NOMO-1 (cell line): ENCODE results near the gene BIRC5.
"Not testable (repeated sequence)": the region's sequence is repeated elsewhere in the genome, so short reads cannot be mapped to it uniquely, and the experiment has no call there.

Experiments used
- DNase-seq, 2 experiments: peaks; one replicate each; lab custom pipeline; 2025; ENCODE audit not compliant: unreplicated experiment in 2 of 2; lab: John Stamatoyannopoulos, UW

Gene BIRC5

DNA sequence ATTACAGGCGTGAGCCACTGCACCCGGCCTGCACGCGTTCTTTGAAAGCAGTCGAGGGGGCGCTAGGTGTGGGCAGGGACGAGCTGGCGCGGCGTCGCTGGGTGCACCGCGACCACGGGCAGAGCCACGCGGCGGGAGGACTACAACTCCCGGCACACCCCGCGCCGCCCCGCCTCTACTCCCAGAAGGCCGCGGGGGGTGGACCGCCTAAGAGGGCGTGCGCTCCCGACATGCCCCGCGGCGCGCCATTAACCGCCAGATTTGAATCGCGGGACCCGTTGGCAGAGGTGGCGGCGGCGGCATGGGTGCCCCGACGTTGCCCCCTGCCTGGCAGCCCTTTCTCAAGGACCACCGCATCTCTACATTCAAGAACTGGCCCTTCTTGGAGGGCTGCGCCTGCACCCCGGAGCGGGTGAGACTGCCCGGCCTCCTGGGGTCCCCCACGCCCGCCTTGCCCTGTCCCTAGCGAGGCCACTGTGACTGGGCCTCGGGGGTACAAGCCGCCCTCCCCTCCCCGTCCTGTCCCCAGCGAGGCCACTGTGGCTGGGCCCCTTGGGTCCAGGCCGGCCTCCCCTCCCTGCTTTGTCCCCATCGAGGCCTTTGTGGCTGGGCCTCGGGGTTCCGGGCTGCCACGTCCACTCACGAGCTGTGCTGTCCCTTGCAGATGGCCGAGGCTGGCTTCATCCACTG, at the start of gene BIRC5:
BIRC5 (plus strand) TSS at position 238 of the 690 bp plus-strand sequence; CDS start at position 302, 64 bp downstream.
- peak; percentile 83 to 91 for DNase-seq

DNA sequence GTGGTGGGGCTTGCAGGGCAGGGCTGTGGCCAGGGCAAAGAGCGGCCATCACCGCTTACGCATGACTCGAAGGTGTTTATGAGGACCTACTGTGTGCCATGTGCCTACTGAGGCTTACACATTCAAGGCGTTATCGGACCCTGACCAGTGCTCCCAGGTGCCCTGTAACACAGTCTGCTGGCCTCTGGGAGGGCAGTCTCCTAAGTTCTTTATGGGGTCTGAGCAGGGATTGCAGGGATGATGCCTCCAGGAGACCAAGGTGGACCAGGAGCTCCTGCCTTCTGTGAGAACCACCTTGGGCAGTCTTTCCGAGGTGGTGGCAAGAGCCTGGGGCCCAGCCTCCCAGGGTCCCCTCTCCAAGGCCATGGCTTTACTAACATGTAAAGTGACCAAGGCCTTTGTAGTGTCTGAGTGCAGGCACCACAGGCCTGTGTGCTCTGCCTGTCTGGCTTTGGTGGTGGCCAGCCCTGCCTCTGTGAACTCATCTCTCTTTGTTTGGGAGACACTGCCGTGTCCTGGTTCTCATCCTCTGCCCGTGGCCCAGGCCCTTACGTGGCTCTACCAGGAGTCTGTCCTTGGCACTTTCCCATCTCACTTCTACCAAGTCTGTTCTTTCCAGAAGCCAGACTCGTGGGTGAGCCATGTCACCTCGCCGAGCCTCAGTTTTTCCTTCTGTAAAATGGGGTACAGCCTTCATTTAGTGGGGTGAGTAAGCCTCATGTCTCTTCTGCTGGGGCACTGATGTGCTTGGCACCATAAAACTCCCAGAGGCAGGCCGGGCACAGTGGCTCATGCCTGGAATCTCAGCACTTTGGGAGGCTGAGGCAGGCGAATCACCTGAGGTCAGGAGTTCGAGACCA, 49.1 kb upstream of the BIRC5 start:
- DNase-seq, result no peak

DNA sequence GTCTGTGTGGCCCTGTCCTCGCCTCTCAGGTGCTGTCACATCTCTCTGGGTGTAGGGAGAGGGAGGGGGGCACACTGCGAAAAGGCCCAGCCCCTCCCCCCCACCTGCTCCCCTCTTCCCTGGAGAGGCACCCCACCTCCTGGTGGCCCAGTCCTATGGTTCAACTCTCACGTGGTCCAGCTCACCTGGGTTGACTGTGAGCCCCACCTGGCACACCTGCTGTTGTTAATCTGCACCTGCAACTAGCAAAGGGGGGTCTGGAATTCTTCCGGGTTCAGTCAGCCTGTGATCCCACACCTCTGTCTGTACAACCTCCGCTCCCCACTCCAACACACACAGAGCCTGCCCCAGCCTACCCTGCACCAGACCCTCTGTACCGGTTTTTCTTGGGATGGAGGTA, 47.6 kb upstream of the BIRC5 start:
- DNase-seq, result no peak

DNA sequence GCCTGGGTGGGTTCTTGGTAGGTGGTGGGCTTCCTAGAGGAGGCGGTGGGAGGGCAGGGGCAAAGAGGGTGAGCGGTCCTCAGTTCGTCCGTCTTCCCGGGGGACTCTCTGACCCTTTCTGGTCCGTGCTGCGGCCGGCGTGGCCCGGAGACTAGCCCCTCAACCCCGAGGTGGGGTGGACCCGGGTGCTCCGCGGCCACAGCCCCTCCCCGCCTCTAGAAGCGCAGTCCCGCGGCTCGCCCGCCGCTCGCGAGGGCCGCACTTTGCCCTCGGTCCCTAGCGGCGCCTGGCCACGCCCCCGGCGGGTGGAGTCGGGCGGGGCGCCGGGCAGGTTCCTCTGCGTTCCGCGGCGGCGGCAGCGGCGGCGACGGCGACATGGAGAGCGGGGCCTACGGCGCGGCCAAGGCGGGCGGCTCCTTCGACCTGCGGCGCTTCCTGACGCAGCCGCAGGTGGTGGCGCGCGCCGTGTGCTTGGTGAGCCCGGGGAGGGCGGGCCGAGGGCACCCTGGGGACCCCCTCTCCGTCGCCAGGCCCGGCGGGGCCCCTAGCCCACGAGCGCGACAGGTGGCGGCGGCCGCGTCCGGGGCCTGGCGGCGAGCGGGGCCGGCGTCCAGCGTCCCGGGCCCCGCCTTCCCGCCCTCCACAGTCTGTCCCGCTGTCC, 45.7 kb upstream of the BIRC5 start, which contains the start of gene SYNGR2:
SYNGR2 (plus strand) TSS at position 340 of the 661 bp plus-strand sequence; CDS start at position 376, 36 bp downstream.
- DNase-seq, result peak; percentile 79 to 92

GRCh38 chr17:78168903-78169793, 44.9 kb upstream of the BIRC5 start:
- DNase-seq, result no peak

DNA sequence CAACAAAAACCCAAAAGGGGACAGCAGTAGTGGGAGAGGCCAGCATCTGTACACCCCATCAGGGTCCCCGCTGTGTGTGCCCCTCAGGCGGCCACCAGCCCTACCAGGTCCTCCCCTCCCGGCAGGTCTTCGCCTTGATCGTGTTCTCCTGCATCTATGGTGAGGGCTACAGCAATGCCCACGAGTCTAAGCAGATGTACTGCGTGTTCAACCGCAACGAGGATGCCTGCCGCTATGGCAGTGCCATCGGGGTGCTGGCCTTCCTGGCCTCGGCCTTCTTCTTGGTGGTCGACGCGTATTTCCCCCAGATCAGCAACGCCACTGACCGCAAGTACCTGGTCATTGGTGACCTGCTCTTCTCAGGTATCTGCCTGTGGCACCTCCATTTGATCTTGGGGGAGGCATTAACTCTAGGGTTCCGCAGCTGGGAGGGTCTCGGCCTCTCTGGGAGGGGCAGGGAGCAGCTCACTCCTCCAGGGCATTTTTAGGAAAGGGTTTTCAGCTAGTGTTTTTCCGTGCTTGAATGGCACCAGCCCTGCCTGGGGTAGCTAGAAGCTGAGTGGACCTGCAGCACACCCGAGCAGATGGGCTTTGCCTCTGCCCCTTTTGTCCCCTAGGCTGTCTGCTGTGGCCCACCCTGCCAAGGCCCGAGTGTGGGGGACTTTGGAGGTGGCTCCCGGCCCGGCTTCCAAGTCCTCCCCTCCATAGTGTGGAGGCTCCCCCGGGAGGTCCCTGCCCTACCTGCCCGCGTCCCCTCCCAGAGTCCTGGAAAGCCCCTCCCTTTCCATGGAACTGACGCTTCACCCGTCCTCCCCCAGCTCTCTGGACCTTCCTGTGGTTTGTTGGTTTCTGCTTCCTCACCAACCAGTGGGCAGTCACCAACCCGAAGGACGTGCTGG, 43.1 kb upstream of the BIRC5 start:
- no peak for DNase-seq

DNA sequence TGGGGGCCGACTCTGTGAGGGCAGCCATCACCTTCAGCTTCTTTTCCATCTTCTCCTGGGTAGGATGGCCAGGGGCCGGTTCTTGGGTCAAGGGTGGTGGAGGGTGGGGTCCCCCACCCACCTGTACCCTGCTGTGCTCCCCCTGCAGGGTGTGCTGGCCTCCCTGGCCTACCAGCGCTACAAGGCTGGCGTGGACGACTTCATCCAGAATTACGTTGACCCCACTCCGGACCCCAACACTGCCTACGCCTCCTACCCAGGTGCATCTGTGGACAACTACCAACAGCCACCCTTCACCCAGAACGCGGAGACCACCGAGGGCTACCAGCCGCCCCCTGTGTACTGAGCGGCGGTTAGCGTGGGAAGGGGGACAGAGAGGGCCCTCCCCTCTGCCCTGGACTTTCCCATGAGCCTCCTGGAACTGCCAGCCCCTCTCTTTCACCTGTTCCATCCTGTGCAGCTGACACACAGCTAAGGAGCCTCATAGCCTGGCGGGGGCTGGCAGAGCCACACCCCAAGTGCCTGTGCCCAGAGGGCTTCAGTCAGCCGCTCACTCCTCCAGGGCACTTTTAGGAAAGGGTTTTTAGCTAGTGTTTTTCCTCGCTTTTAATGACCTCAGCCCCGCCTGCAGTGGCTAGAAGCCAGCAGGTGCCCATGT, 42.3 kb upstream of the BIRC5 start:
- DNase-seq, result not testable (repeated sequence)

DNA sequence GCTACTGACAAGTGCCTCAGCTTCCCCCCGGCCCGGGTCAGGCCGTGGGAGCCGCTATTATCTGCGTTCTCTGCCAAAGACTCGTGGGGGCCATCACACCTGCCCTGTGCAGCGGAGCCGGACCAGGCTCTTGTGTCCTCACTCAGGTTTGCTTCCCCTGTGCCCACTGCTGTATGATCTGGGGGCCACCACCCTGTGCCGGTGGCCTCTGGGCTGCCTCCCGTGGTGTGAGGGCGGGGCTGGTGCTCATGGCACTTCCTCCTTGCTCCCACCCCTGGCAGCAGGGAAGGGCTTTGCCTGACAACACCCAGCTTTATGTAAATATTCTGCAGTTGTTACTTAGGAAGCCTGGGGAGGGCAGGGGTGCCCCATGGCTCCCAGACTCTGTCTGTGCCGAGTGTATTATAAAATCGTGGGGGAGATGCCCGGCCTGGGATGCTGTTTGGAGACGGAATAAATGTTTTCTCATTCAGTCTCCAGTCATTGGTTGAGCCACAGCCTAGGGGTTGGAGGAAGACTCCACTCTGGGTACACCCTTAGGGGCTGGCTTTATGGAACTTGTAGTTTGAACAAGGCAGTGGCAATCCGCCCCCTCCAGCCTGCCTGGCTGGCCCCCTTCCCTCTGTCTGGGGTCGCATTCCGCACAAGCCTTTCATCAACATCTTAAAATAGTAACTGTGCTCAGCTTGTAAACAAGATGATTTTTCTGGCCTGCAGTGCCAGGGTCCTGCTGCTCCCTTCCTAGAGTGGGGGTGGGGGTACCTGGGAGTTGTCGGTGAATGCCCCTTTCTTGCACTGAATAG, 41.6 kb upstream of the BIRC5 start:
- peak in 1 of 2 experiments; percentile 30 for DNase-seq

DNA sequence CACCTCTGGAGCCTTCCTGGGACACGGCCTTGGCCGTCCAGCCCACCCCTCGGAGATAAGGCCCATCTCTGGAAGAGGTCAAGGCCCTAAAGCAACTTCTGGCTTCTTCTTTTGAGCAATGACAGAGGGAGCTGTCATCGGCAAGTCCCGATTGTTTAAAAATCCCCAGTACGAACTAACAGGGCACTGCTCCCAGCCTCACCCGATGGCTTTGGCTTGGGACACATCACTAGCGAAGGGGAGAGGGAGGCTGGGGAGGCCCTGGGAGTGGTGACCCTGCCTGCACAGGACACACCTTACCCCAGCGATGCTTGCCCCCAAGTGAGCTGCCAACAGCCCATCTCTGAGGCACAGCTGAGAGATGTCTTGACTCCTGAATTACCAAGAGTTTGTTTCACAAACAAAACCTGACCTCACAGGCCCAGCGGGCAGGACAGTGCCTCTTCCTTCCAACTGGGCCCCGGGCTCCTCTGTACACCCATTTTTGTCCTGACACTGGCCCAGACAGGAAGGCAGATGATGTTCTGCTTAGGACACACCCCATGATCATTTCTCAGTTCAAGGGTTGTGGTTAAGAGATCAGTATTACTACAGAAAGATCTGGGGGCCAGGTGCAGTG, 40.8 kb upstream of the BIRC5 start:
- peak in 1 of 2 experiments; percentile 14 for DNase-seq

- peak; percentile 75 to 76 for DNase-seq
These were observed 39.6 kb upstream of the BIRC5 start for GRCh38 chr17:78174346-78174869.

DNA sequence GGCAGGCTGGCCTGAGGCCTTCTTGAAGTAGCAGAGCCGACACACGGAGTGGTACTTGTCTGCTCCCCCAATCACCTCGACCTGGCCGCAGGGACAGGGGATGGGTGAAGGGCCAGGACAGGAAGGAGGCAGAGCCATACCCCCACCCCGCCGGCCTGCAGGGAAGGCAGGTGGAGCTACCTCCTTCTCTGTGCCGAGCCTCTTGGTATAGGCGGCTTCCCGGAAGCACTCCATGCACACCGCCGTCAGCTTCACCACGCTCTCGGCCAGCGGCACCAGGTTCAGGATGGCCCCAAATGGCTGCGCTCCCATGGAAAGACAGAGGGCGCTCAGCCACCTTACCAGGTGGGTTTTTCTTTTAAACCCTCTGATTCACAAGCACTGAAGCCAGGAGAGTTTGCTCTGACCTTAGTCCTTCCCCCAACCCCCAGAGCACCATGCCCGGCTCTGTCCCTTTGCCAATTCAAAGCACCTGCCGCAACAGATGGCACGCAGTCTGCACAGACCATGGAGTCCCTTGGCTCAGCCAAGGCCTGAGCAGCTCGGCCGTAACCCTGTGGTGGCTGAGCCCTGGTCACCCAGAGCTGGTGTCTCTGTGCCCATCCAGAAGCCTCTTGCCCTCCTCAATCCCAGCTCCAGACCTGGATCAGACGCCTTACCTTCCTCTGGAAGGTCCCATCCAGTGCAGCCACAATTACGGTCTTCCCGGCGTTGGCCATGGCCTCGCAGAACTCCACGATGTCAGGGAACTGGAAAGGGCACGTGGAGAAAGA, 39.0 kb upstream of the BIRC5 start:
- no peak for DNase-seq

DNA sequence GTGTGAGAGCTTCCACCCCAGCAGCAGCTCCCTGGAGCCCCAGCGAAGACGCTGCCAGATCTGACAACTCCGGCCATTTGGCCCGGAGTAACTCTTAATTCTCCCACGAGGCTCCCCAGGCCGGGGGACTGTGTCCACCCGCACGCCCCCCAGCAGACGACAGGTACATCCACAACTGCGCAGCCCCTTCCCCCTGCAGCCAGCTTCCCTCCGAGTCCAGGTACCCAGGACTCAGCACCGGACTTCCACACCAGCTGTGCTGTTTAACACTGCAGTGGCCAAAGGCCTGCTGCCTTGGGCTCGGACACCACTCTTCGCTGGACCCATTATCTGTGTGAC, 38.4 kb upstream of the BIRC5 start:
- no peak for DNase-seq

DNA sequence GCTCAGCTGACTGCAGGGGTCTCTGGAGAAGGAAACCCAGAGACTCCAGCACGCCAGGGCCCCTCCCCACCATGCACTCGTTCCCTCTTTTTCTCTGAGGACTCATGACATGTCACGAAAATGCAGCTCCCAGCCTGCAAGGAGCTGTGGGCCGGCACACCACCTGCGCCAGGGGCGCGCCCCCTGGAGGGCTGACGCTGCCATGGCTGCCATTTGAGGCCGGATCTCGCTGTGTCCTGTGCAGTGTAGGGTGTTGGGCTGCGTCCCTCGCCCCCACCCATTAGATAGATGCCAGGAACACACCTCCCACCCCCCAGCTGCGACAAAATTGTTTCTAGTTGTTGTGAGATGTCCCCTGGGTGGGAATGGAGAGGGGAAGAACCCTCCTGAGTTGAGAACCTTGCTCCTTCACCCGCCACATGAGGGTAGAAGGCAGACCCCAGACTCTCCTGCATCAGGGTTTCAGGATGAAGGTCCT, 37.5 kb upstream of the BIRC5 start:
- DNase-seq, result peak; percentile 40 to 67

DNA sequence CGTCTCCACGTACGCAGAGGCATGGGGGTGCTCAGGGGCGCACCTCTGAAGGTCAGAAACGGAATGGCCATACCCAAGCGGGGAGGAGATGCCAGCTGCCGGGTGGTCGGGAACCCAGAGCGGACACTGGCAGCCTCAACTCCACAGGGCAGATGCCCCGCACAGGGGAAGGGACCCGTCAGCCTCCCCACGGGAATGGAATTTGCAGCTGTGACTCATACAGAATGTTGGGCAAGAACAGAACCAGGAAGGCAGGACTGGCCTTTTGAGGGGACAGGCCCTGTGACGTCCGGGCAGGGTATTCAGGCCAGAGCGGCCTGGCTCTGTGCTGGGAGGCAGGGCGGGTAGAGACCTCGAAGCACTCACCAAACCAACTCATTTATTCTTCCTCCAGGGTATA, 34.7 kb upstream of the BIRC5 start:
- DNase-seq, result no peak

DNA sequence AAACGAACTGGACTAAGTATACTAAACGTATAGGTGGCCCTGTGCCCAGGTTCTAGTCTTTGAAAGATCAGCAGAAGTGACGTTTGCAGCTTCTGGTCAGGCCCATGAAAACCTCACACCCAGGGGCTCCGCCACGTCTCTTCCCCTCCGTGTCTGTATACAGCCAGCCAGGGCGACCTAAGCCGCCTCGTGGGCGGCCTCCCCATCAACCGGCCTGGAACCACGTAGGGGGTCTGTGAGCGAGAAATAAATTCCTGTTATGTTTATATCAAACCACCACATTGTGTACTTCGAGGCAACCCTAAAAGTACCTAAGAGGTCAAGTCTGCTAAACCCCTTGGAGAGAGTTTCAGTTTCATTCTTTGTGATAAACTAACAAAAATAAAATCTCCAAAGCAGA, 34.0 kb upstream of the BIRC5 start:
- DNase-seq, result no peak

DNA sequence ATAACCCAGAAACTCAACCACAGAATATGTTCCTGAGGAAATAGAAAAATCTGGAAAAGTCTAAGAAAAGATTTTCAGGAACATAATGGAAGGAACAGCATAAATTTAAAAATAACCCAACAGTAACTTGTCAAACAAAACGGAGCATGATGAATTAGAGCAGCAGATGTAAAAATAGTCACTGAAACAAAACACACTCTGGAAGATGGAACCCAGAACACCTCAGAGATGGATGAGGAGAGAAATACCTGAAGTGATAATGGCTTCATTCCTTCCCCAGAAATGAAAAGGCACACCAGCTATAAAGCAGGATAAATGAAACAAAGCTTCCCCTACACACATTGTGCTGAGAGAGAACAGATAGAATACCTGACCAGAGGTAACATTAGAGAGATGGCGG, 33.5 kb upstream of the BIRC5 start:
- DNase-seq, result no peak

DNA sequence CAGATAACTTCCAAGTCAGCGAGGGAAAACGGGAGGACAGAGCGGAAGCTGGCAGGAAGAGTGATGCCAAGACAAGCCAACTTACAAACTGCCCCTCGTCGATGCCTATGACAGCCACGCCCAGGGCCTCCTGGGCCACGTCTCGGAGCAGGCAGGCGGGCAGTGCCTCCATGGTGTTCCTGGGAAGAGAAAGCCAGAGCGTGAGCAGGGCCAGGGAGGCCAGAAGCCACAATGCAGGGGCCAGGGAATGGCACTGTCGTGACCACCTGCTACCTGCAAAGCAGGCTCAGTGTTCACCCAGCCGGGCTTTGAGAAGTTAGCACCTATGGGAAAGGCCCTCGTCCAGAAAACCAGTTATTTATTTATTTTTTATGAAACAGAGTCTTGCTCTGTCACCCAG, 31.5 kb upstream of the BIRC5 start:
- no peak for DNase-seq
